GM19463 (cell line): Measurements from ENCODE around the gene ZHX3.
A peak's percentile ranks its signal among the peaks of the same experiment; 100 is the strongest.

Source experiments
- ATAC-seq: cut with Tn5 transposase; IDR thresholded peaks from one replicate; pipeline ENCODE4 v1.9.1; 2021; ENCODE audit warnings: mild to moderate bottlenecking, moderate library complexity; ENCODE audit not compliant: unreplicated experiment

Gene ZHX3

GRCh38 chr20:41231136-41231535 is 86.4 kb downstream of the ZHX3 start:
- ATAC-seq: no peak

- no peak for ATAC-seq
These were observed 87.4 kb downstream of the ZHX3 start for GRCh38 chr20:41230136-41230535.

GRCh38 chr20:41229259-41229658 is 88.3 kb downstream of the ZHX3 start:
- ATAC-seq: no peak

GRCh38 chr20:41228858-41229257 is 88.7 kb downstream of the ZHX3 start:
- ATAC-seq: peak; percentile 70

- ATAC-seq: no peak
These were observed 91.1 kb downstream of the ZHX3 start for GRCh38 chr20:41226426-41226825.

- no peak for ATAC-seq
These were observed 92.4 kb downstream of the ZHX3 start for GRCh38 chr20:41225091-41225490.

- ATAC-seq: no peak
These were observed 93.2 kb downstream of the ZHX3 start for GRCh38 chr20:41224281-41224680.

GRCh38 chr20:41223112-41223511 is 94.4 kb downstream of the ZHX3 start:
- ATAC-seq: no peak

- no peak for ATAC-seq
These were observed 94.8 kb downstream of the ZHX3 start for GRCh38 chr20:41222703-41223102.

- ATAC-seq: no peak
These were observed 95.2 kb downstream of the ZHX3 start for GRCh38 chr20:41222296-41222695.

GRCh38 chr20:41221614-41222218 is 95.8 kb downstream of the ZHX3 start:
- ATAC-seq: no peak

GRCh38 chr20:41219824-41220223 is 97.7 kb downstream of the ZHX3 start:
- no peak for ATAC-seq

GRCh38 chr20:41218466-41218865 is 99.1 kb downstream of the ZHX3 start:
- ATAC-seq: no peak

- ATAC-seq: no peak
These were observed 100.1 kb downstream of the ZHX3 start for GRCh38 chr20:41217422-41217821.

- ATAC-seq: no peak
These were observed 102.9 kb downstream of the ZHX3 start for GRCh38 chr20:41214666-41215065.

GRCh38 chr20:41214202-41214601 is 103.3 kb downstream of the ZHX3 start:
- no peak for ATAC-seq

- no peak for ATAC-seq
These were observed 104.2 kb downstream of the ZHX3 start for GRCh38 chr20:41213150-41213820.

- ATAC-seq: no peak
These were observed 112.2 kb downstream of the ZHX3 start for GRCh38 chr20:41205313-41205712.

GRCh38 chr20:41204304-41205265 is 112.9 kb downstream of the ZHX3 start:
- no peak for ATAC-seq

GRCh38 chr20:41203660-41204059 is 113.9 kb downstream of the ZHX3 start:
- ATAC-seq: no peak

GRCh38 chr20:41202426-41202825 is 115.1 kb downstream of the ZHX3 start:
- no peak for ATAC-seq

- no peak for ATAC-seq
These were observed 115.8 kb downstream of the ZHX3 start for GRCh38 chr20:41201760-41202159.
